Measurements from ENCODE around the gene KRTAP10-6. TPM values are rescaled to one million over a fixed set of nuclear protein-coding genes. Genes with fewer than 3 reads are reported as not detected.
"Not testable (repeated sequence)": the region's sequence is repeated elsewhere in the genome, so short reads cannot be mapped to it uniquely, and the experiment has no call there.

Gene KRTAP10-6
- total RNA-seq, 5 donors from 2014 or later (not counting 1 experiment from before 2014, with no cell fraction given): not detected

GRCh38 chr21:44611551-44611950 lies 19.2 kb upstream of the KRTAP10-6 start:
- Histone ChIP-seq H3K9me3 (no peaks in the 10 kb centered on the region), H3K4me3 (ENCODE audit: control insufficient read depth in 1 of 2, extremely low read depth in 1 of 2, low read length in 1 of 2) (no peak overlapping the region), H3K27ac (ENCODE audit: low read length) (no peak overlapping the region), H3K4me1 (ENCODE audit: control insufficient read depth in 1 of 2, extremely low read depth in 1 of 2, insufficient read depth in 2 of 2, low read length in 2 of 2) (peaks cover 0 to 10% of the 10 kb centered on the region in 2 experiments), H3K27me3 (replicated peaks in 1 of 2; ENCODE audit: control insufficient read depth in 2 of 2, extremely low read depth in 1 of 2, insufficient read depth in 2 of 2, low read length in 1 of 2) (peaks cover 0 to 9% of the 10 kb centered on the region in 2 experiments), H3K36me3 (ENCODE audit: control insufficient read depth in 2 of 2, extremely low read depth in 1 of 2, insufficient read depth in 1 of 2, low read length in 1 of 2) (no peaks in the 10 kb centered on the region)
- no peak overlapping the region for H3K27ac Mint-ChIP-seq
- ATAC-seq (replicated peaks in 1 of 4) (no peak), DNase-seq (no peak)
- H3K9me3 Mint-ChIP-seq: peaks cover 12 to 28% (median 16%) of the 10 kb centered on the region in 3 donors
- ChIA-PET POLR2A (no interaction called here), CTCF (no interaction called here)
- WGBS (ENCODE audit: insufficient coverage): 94% methylated on average over 2 of the region's 4 CpGs
- H3K27me3 Mint-ChIP-seq: peaks cover 4% of the 10 kb centered on the region in 2 donors
- H3K4me1 Mint-ChIP-seq: peaks cover 11 to 18% (median 16%) of the 10 kb centered on the region in 3 donors
- peaks cover 5% of the 10 kb centered on the region for H3K36me3 Mint-ChIP-seq
- H3K4me3 Mint-ChIP-seq: no peak overlapping the region

- H3K27me3 Mint-ChIP-seq; H3K36me3 ChIP-seq (ENCODE audit: control insufficient read depth in 2 of 2, extremely low read depth in 1 of 2, insufficient read depth in 1 of 2, low read length in 1 of 2); POLR2A ChIA-PET: not testable (repeated sequence)
These were observed 18.0 kb upstream of the KRTAP10-6 start for GRCh38 chr21:44610157-44610843.

GRCh38 chr21:44609193-44609592 lies 16.9 kb upstream of the KRTAP10-6 start:
- no peak overlapping the region for H3K27ac Mint-ChIP-seq
- ATAC-seq (replicated peaks in 1 of 4): no peak
- CTCF ChIA-PET: no interaction called here

More at GRCh38 chr21:44610157-44610843, 18.0 kb upstream of the KRTAP10-6 start:
- WGBS (ENCODE audit: insufficient coverage): 91% methylated on average over 5 of the region's 7 CpGs
- DNase-seq; CTCF ChIA-PET; H3K36me3 Mint-ChIP-seq; H3K27me3 ChIP-seq (replicated peaks in 1 of 2; ENCODE audit: control insufficient read depth in 2 of 2, extremely low read depth in 1 of 2, insufficient read depth in 2 of 2, low read length in 1 of 2); H3K4me1 Mint-ChIP-seq; H3K4me3 ChIP-seq (ENCODE audit: control insufficient read depth in 1 of 2, extremely low read depth in 1 of 2, low read length in 1 of 2); ATAC-seq (replicated peaks in 1 of 4); H3K27ac Mint-ChIP-seq; H3K27ac ChIP-seq (ENCODE audit: low read length); H3K4me3 Mint-ChIP-seq; H3K4me1 ChIP-seq (ENCODE audit: control insufficient read depth in 1 of 2, extremely low read depth in 1 of 2, insufficient read depth in 2 of 2, low read length in 2 of 2); H3K9me3 ChIP-seq: not testable (repeated sequence)
- H3K9me3 Mint-ChIP-seq: peaks cover 12 to 32% (median 16%) of the 10 kb centered on the region in 3 donors

GRCh38 chr21:44606495-44606894 lies 14.2 kb upstream of the KRTAP10-6 start:
- Mint-ChIP-seq H3K36me3 (peaks cover 6% of the 10 kb centered on the region), H3K9me3 (peaks cover 12 to 30% (median 16%) of the 10 kb centered on the region in 3 donors), H3K27ac (no peak overlapping the region), H3K4me3 (no peak overlapping the region), H3K27me3 (peaks cover 6 to 18% of the 10 kb centered on the region in 2 donors), H3K4me1 (peaks cover 0 to 5% (median 0%) of the 10 kb centered on the region in 3 donors)
- DNase-seq (no peak), ATAC-seq (replicated peaks in 1 of 4) (no peak)
- H3K27me3 ChIP-seq (replicated peaks in 1 of 2; ENCODE audit: control insufficient read depth in 2 of 2, extremely low read depth in 1 of 2, insufficient read depth in 2 of 2, low read length in 1 of 2): peaks cover 0 to 24% of the 10 kb centered on the region in 2 experiments
- CTCF ChIA-PET: no interaction called here
- no peak overlapping the region for H3K27ac ChIP-seq (ENCODE audit: low read length)
- H3K9me3 ChIP-seq: no peaks in the 10 kb centered on the region
- no peaks in the 10 kb centered on the region for H3K4me1 ChIP-seq (ENCODE audit: control insufficient read depth in 1 of 2, extremely low read depth in 1 of 2, insufficient read depth in 2 of 2, low read length in 2 of 2)
- WGBS (ENCODE audit: insufficient coverage): 75% methylated on average over 2 of the region's 4 CpGs
- H3K36me3 ChIP-seq (ENCODE audit: control insufficient read depth in 2 of 2, extremely low read depth in 1 of 2, insufficient read depth in 1 of 2, low read length in 1 of 2): no peaks in the 10 kb centered on the region
- POLR2A ChIA-PET: no interaction called here
- no peak overlapping the region for H3K4me3 ChIP-seq (ENCODE audit: control insufficient read depth in 1 of 2, extremely low read depth in 1 of 2, low read length in 1 of 2)

More at GRCh38 chr21:44609193-44609592, 16.9 kb upstream of the KRTAP10-6 start:
- Mint-ChIP-seq H3K9me3 (peaks cover 12 to 32% (median 16%) of the 10 kb centered on the region in 3 donors), H3K27me3 (peaks cover 6 to 12% of the 10 kb centered on the region in 2 donors), H3K36me3 (peaks cover 6% of the 10 kb centered on the region), H3K4me3 (no peak overlapping the region), H3K4me1 (peaks cover 0 to 3% (median under 1%) of the 10 kb centered on the region in 3 donors)
- no peaks in the 10 kb centered on the region for H3K4me1 ChIP-seq (ENCODE audit: control insufficient read depth in 1 of 2, extremely low read depth in 1 of 2, insufficient read depth in 2 of 2, low read length in 2 of 2)
- no peak for DNase-seq
- H3K9me3 ChIP-seq: no peaks in the 10 kb centered on the region
- no peak overlapping the region for H3K4me3 ChIP-seq (ENCODE audit: control insufficient read depth in 1 of 2, extremely low read depth in 1 of 2, low read length in 1 of 2)
- H3K27ac ChIP-seq (ENCODE audit: low read length): no peak overlapping the region
- H3K36me3 ChIP-seq (ENCODE audit: control insufficient read depth in 2 of 2, extremely low read depth in 1 of 2, insufficient read depth in 1 of 2, low read length in 1 of 2): no peaks in the 10 kb centered on the region
- H3K27me3 ChIP-seq (replicated peaks in 1 of 2; ENCODE audit: control insufficient read depth in 2 of 2, extremely low read depth in 1 of 2, insufficient read depth in 2 of 2, low read length in 1 of 2): peaks cover 0 to 1% of the 10 kb centered on the region in 2 experiments
- POLR2A ChIA-PET: interaction anchor here in 1 of 2 donors (0.6 kb wide), 1 partner anchor 172 kb away, joined by 4 read pairs; no protein-coding TSS in a partner anchor

DNA sequence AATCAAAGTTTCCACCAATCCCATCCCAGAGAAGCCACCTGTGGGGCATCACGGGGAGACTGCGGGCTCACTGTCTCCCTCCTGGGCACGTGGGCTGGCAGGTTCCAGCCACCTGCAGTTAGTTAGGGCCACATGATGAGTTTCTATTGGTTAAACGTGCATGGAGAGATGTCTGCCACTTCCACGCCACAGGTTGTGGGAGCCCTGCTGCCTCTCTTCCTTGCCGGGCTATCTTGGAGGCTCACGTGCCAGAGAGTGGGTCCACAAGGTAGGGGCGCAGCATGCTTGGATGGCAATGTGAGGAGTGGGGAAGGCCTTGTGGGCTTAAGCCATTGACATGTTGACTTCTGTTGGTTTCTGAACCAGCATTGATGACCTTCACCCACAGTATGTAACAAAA lies 11.6 kb upstream of the KRTAP10-6 start:
- no peaks in the 10 kb centered on the region for H3K36me3 ChIP-seq (ENCODE audit: control insufficient read depth in 2 of 2, extremely low read depth in 1 of 2, insufficient read depth in 1 of 2, low read length in 1 of 2)
- DNase-seq (no peak), ATAC-seq (replicated peaks in 1 of 4) (no peak)
- 91% methylated on average over 2 of the region's 8 CpGs for WGBS (ENCODE audit: insufficient coverage)
- Mint-ChIP-seq H3K27me3 (peaks cover 6 to 21% of the 10 kb centered on the region in 2 donors), H3K9me3 (peaks cover 2 to 8% (median 3%) of the 10 kb centered on the region in 3 donors), H3K27ac (no peak overlapping the region), H3K4me1 (peaks cover 0 to 5% (median 0%) of the 10 kb centered on the region in 3 donors), H3K36me3 (peaks cover 3% of the 10 kb centered on the region), H3K4me3 (no peak overlapping the region)
- H3K4me3 ChIP-seq (ENCODE audit: control insufficient read depth in 1 of 2, extremely low read depth in 1 of 2, low read length in 1 of 2): peak overlapping the region in 1 of 2 donors; percentile 23
- ChIA-PET CTCF (no interaction called here), POLR2A (no interaction called here)
- H3K27ac ChIP-seq (ENCODE audit: low read length): no peak overlapping the region
- H3K27me3 ChIP-seq (replicated peaks in 1 of 2; ENCODE audit: control insufficient read depth in 2 of 2, extremely low read depth in 1 of 2, insufficient read depth in 2 of 2, low read length in 1 of 2): peaks cover 0 to 28% of the 10 kb centered on the region in 2 experiments
- H3K9me3 ChIP-seq: no peaks in the 10 kb centered on the region
- H3K4me1 ChIP-seq (ENCODE audit: control insufficient read depth in 1 of 2, extremely low read depth in 1 of 2, insufficient read depth in 2 of 2, low read length in 2 of 2): no peaks in the 10 kb centered on the region

DNA sequence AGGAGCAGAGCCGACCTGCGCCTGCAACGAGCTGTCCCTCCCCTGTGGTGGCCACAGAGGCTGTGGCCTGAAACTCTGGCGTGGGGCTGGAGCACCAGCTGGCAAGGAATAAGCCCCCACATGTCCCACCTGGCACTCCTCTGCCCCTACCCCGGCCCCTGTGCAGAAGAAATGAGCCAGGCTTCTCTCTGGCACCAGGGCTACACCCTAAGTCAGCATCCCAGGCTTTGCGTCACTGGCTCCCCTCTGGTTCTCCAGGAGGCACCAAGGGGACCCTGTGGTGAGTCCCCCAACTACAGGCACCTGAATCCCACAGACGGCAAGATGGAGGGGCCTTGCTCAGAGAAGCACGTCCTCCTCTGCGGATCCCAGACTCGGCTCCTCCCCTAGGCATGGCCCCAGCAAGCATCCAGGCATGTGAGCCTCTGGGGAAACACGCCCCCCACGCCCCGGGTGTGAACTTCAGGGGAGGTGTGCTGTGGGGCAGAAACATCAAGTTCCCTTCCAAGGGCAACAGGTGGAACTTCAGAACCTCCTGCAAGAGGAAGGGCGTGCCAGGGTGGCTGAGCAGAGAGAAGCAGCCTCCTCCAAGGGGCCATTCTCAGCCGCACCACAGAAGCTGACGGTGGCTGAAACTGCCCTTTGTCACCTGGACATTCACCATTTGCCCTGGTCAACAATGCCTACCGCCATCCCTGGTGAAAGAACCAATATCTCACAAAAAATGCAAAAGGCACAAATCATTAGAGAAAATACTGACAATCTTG lies 11.0 kb upstream of the KRTAP10-6 start:
- Mint-ChIP-seq H3K36me3 (peaks cover 5% of the 10 kb centered on the region), H3K4me1 (peaks cover 0 to 5% (median 0%) of the 10 kb centered on the region in 3 donors), H3K27me3 (peaks cover 6 to 20% of the 10 kb centered on the region in 2 donors), H3K9me3 (peaks cover 5 to 12% (median 6%) of the 10 kb centered on the region in 3 donors), H3K27ac (no peak overlapping the region), H3K4me3 (no peak overlapping the region)
- ChIA-PET CTCF (no interaction called here), POLR2A (no interaction called here)
- DNase-seq: no peak
- H3K9me3 ChIP-seq: no peaks in the 10 kb centered on the region
- ATAC-seq (replicated peaks in 1 of 4): no peak
- H3K27ac ChIP-seq (ENCODE audit: low read length): no peak overlapping the region
- H3K36me3 ChIP-seq (ENCODE audit: control insufficient read depth in 2 of 2, extremely low read depth in 1 of 2, insufficient read depth in 1 of 2, low read length in 1 of 2): no peaks in the 10 kb centered on the region
- 61% methylated on average over 15 of the region's 17 CpGs for whole genome bisulfite sequencing (ENCODE audit: insufficient coverage)
- H3K4me3 ChIP-seq (ENCODE audit: control insufficient read depth in 1 of 2, extremely low read depth in 1 of 2, low read length in 1 of 2): peak overlapping the region in 1 of 2 donors; percentile 23
- H3K27me3 ChIP-seq (replicated peaks in 1 of 2; ENCODE audit: control insufficient read depth in 2 of 2, extremely low read depth in 1 of 2, insufficient read depth in 2 of 2, low read length in 1 of 2): peaks cover 0 to 28% of the 10 kb centered on the region in 2 experiments
- no peaks in the 10 kb centered on the region for H3K4me1 ChIP-seq (ENCODE audit: control insufficient read depth in 1 of 2, extremely low read depth in 1 of 2, insufficient read depth in 2 of 2, low read length in 2 of 2)
